Activated naive CD8-positive, alpha-beta T cell treated with anti-CD3 and anti-CD28 coated beads, Interleukin-2, amount 50 U/mL, for 24 hours (primary cell): ENCODE measurements around the gene RNF223.
A peak's percentile ranks its signal among the peaks of the same experiment; 100 is the strongest.

Experiments
- ATAC-seq: fragments of 150-1000 bp; cut with Tn5 transposase; one replicate; pipeline ENCODE4 v1.10.0; 2021
- DNase-seq: peaks from one replicate; pipeline ENCODE4 v3.0.0; 2021
- H3K27ac Mint-ChIP-seq: one replicate; pipeline ENCODE4 v1.8.0; 2021; ENCODE audit warnings: mild to moderate bottlenecking, mixed read lengths
- H3K27me3 Mint-ChIP-seq: one replicate; pipeline ENCODE4 v1.8.0; 2021; ENCODE audit warnings: mixed read lengths
- H3K36me3 Mint-ChIP-seq: one replicate; pipeline ENCODE4 v1.8.0; 2021; ENCODE audit warnings: low read depth, mixed read lengths
- H3K4me1 Mint-ChIP-seq: one replicate; pipeline ENCODE4 v1.8.0; 2021; ENCODE audit warnings: mixed read lengths
- H3K4me3 Mint-ChIP-seq: one replicate; pipeline ENCODE4 v1.8.0; 2021; ENCODE audit warnings: mild to moderate bottlenecking, moderate library complexity, mixed read lengths
- H3K9me3 Mint-ChIP-seq: one replicate; pipeline ENCODE4 v1.8.0; 2021; ENCODE audit warnings: mixed read lengths

Gene RNF223

GRCh38 chr1:1073743-1074587 lies at the start of gene RNF223:
TSS of gene RNF223 (minus strand) at chr1:1074306. CDS start at chr1:1072566, 1,740 bp downstream.
- peaks cover 6% of the 10 kb centered on the region for H3K27me3 Mint-ChIP-seq
- peaks cover 4% of the 10 kb centered on the region for H3K4me1 Mint-ChIP-seq
- no peaks in the 10 kb centered on the region for H3K9me3 Mint-ChIP-seq
- no peak within 1 kb of the TSS for H3K4me3 Mint-ChIP-seq
- no peaks in the 10 kb centered on the region for H3K36me3 Mint-ChIP-seq
- no peak within 1 kb of the TSS for H3K27ac Mint-ChIP-seq
- ATAC-seq: no peak
- no peak for DNase-seq

- H3K9me3 Mint-ChIP-seq: no peaks in the 10 kb centered on the region
- peaks cover 6% of the 10 kb centered on the region for H3K27me3 Mint-ChIP-seq
- no peak for DNase-seq
- H3K27ac Mint-ChIP-seq: no peak overlapping the region
- H3K4me3 Mint-ChIP-seq: no peak overlapping the region
- H3K36me3 Mint-ChIP-seq: no peaks in the 10 kb centered on the region
- H3K4me1 Mint-ChIP-seq: peaks cover 14% of the 10 kb centered on the region
- ATAC-seq: no peak
These were observed 48.9 kb upstream of the RNF223 start for GRCh38 chr1:1122981-1123480.

- peak; percentile 87 for ATAC-seq
- no peaks in the 10 kb centered on the region for H3K36me3 Mint-ChIP-seq
- H3K27ac Mint-ChIP-seq: no peak overlapping the region
- H3K4me3 Mint-ChIP-seq: no peak overlapping the region
- H3K27me3 Mint-ChIP-seq: peaks cover 12% of the 10 kb centered on the region
- H3K9me3 Mint-ChIP-seq: no peaks in the 10 kb centered on the region
- H3K4me1 Mint-ChIP-seq: peaks cover 17% of the 10 kb centered on the region
- peak; percentile 91 for DNase-seq
These were observed 48.1 kb upstream of the RNF223 start for GRCh38 chr1:1122078-1122811.

GRCh38 chr1:1121611-1122077 lies 47.5 kb upstream of the RNF223 start:
- Mint-ChIP-seq H3K9me3 (no peaks in the 10 kb centered on the region), H3K36me3 (no peaks in the 10 kb centered on the region), H3K27ac (no peak overlapping the region), H3K4me3 (no peak overlapping the region), H3K27me3 (peaks cover 12% of the 10 kb centered on the region), H3K4me1 (peaks cover 19% of the 10 kb centered on the region)
- ATAC-seq: peak; percentile 2
- DNase-seq: no peak

GRCh38 chr1:1120866-1121591 lies 46.9 kb upstream of the RNF223 start:
- H3K9me3 Mint-ChIP-seq: no peaks in the 10 kb centered on the region
- DNase-seq (no peak), ATAC-seq (no peak)
- H3K4me3 Mint-ChIP-seq: no peak overlapping the region
- H3K4me1 Mint-ChIP-seq: peaks cover 19% of the 10 kb centered on the region
- H3K36me3 Mint-ChIP-seq: no peaks in the 10 kb centered on the region
- H3K27me3 Mint-ChIP-seq: peaks cover 12% of the 10 kb centered on the region
- H3K27ac Mint-ChIP-seq: no peak overlapping the region

- ATAC-seq: no peak
- Mint-ChIP-seq H3K36me3 (no peaks in the 10 kb centered on the region), H3K4me1 (peaks cover 20% of the 10 kb centered on the region), H3K9me3 (no peaks in the 10 kb centered on the region), H3K27me3 (peaks cover 12% of the 10 kb centered on the region), H3K4me3 (no peak overlapping the region), H3K27ac (no peak overlapping the region)
- DNase-seq: no peak
These were observed 46.0 kb upstream of the RNF223 start for GRCh38 chr1:1120096-1120495.

GRCh38 chr1:1119272-1119890 lies 45.3 kb upstream of the RNF223 start:
- Mint-ChIP-seq H3K36me3 (peaks cover 3% of the 10 kb centered on the region), H3K4me1 (peaks cover 27% of the 10 kb centered on the region), H3K4me3 (no peak overlapping the region), H3K9me3 (no peaks in the 10 kb centered on the region), H3K27ac (no peak overlapping the region), H3K27me3 (peaks cover 12% of the 10 kb centered on the region)
- DNase-seq: no peak
- no peak for ATAC-seq

- Mint-ChIP-seq H3K4me3 (no peak overlapping the region), H3K36me3 (peaks cover 8% of the 10 kb centered on the region), H3K4me1 (peaks cover 24% of the 10 kb centered on the region), H3K27me3 (peaks cover 12% of the 10 kb centered on the region), H3K9me3 (no peaks in the 10 kb centered on the region), H3K27ac (no peak overlapping the region)
- DNase-seq (no peak), ATAC-seq (no peak)
These were observed 44.7 kb upstream of the RNF223 start for GRCh38 chr1:1118876-1119220.

- ATAC-seq: no peak
- H3K4me3 Mint-ChIP-seq: no peak overlapping the region
- peaks cover 12% of the 10 kb centered on the region for H3K27me3 Mint-ChIP-seq
- H3K36me3 Mint-ChIP-seq: peaks cover 13% of the 10 kb centered on the region
- DNase-seq: no peak
- H3K27ac Mint-ChIP-seq: no peak overlapping the region
- peaks cover 23% of the 10 kb centered on the region for H3K4me1 Mint-ChIP-seq
- H3K9me3 Mint-ChIP-seq: peaks cover 3% of the 10 kb centered on the region
These were observed 44.1 kb upstream of the RNF223 start for GRCh38 chr1:1118011-1118875.

GRCh38 chr1:1117469-1117831 lies 43.3 kb upstream of the RNF223 start:
- no peak for DNase-seq
- Mint-ChIP-seq H3K27me3 (peaks cover 12% of the 10 kb centered on the region), H3K27ac (no peak overlapping the region), H3K4me1 (peaks cover 16% of the 10 kb centered on the region), H3K9me3 (peaks cover 5% of the 10 kb centered on the region), H3K36me3 (peaks cover 21% of the 10 kb centered on the region), H3K4me3 (peak overlapping the region; percentile 48)
- ATAC-seq: no peak

- ATAC-seq (peak; percentile 0), DNase-seq (peak; percentile 48)
- Mint-ChIP-seq H3K9me3 (peaks cover 5% of the 10 kb centered on the region), H3K4me3 (peak overlapping the region; percentile 48), H3K27ac (no peak overlapping the region), H3K27me3 (peaks cover 12% of the 10 kb centered on the region), H3K36me3 (peaks cover 27% of the 10 kb centered on the region), H3K4me1 (peaks cover 16% of the 10 kb centered on the region)
These were observed 42.8 kb upstream of the RNF223 start for GRCh38 chr1:1116701-1117468.

- peak within 1 kb of the TSS; percentile 83 for H3K4me3 Mint-ChIP-seq
- DNase-seq (peak; percentile 99), ATAC-seq (peak; percentile 98)
- H3K4me1 Mint-ChIP-seq: peaks cover 16% of the 10 kb centered on the region
- peaks cover 12% of the 10 kb centered on the region for H3K27me3 Mint-ChIP-seq
- peaks cover 5% of the 10 kb centered on the region for H3K9me3 Mint-ChIP-seq
- H3K36me3 Mint-ChIP-seq: peaks cover 32% of the 10 kb centered on the region
- H3K27ac Mint-ChIP-seq: peak within 1 kb of the TSS; percentile 72
These were observed 41.9 kb upstream of the RNF223 start, which contains the start of gene C1orf159 for GRCh38 chr1:1115786-1116700. TSS of gene C1orf159 (minus strand) at chr1:1116089. CDS start at chr1:1091543, 24,546 bp downstream.
